SK-N-MC (cell line): ENCODE data around the gene PSMB4.
"Not testable (repeated sequence)": the region's sequence is repeated elsewhere in the genome, so short reads cannot be mapped to it uniquely, and the experiment has no call there.

ENCODE experiments used
- DNase-seq: peaks from one replicate; pipeline ENCODE4 v3.0.0-alpha.2; 2011; ENCODE audit warnings: low read depth, low spot score
- H3K27ac ChIP-seq: fragments of 200-600 bp; sonication (generic); 2 replicates; pipeline ENCODE4 v1.5.1; 2016; ENCODE audit warnings: mixed run types
- H3K36me3 ChIP-seq: fragments of 200-600 bp; sonication (generic); 2 replicates; pipeline ENCODE4 v1.6.1; 2017; ENCODE audit warnings: antibody characterized with exemption, low read length, mixed read lengths; ENCODE audit not compliant: insufficient read depth
- H3K4me3 ChIP-seq: fragments of 200-600 bp; sonication (generic); 2 replicates; pipeline ENCODE4 v1.5.1; 2016
- H3K9ac ChIP-seq: fragments of 200-600 bp; sonication (generic); 2 replicates; pipeline ENCODE4 v1.8.0; 2017; ENCODE audit warnings: mixed run types, mixed read lengths; ENCODE audit not compliant: insufficient read length
- H3K9me3 ChIP-seq: fragments of 200-600 bp; sonication (generic); 2 replicates; pipeline ENCODE4 v1.6.1; 2017; ENCODE audit warnings: low read depth, mild to moderate bottlenecking, antibody characterized with exemption, low read length, moderate library complexity, mixed read lengths
- EZH2 ChIP-seq: fragments of 200-600 bp; sonication (generic); IDR thresholded peaks from one replicate; pipeline ENCODE4 v1.6.1; 2017; ENCODE audit warnings: antibody characterized with exemption
- FOXP2 ChIP-seq: optimal IDR thresholded peaks from 2 replicates; pipeline ENCODE3; 2011; ENCODE audit warnings: mild to moderate bottlenecking, moderate library complexity; ENCODE audit not compliant: insufficient read depth; ENCODE audit errors: extremely low read length, control extremely low read depth
- POLR2AphosphoS5 ChIP-seq: IDR thresholded peaks from 2 replicates; pipeline ENCODE4 v1.6.1; 2012; ENCODE audit warnings: mild to moderate bottlenecking, low read depth, low read length, borderline replicate concordance

The PSMB4 gene

DNA sequence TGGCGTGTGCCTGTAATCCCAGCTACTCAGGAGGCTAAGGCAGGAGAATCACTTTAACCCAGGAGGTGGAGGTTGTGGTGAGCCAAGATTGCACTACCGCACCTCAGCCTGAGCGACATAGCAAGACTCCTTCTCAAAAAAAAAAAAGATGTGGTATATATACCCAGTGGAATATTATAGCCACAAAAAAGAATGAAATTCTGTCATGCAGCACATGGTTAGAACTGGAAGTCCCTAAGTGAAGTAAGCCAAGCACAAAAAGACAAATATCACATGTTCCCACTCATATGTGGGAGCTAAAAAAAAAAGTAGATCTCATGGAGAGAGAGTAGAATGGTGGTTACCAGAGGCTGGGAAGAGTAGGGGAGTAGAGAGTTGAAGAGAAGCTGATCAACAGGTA, 18.7 kb downstream of the PSMB4 start:
- peaks cover 78% of the 10 kb centered on the region for H3K36me3 ChIP-seq
- no peak for DNase-seq

GRCh38 chr1:151419819-151420218, 20.4 kb downstream of the PSMB4 start:
- Histone ChIP-seq H3K9ac (no peak overlapping the region), H3K27ac (no peak overlapping the region), H3K4me3 (no peak overlapping the region), H3K9me3 (no peaks in the 10 kb centered on the region), H3K36me3 (peaks cover 83% of the 10 kb centered on the region)
- DNase-seq = no peak
- no peak for TF ChIP-seq EZH2
- no peak for TF ChIP-seq FOXP2
- TF ChIP-seq POLR2AphosphoS5 = no peak

More for the DNA sequence above, 18.7 kb downstream of the PSMB4 start:
- no peaks in the 10 kb centered on the region for H3K9me3 ChIP-seq
- H3K4me3 ChIP-seq = no peak overlapping the region
- no peak overlapping the region for H3K27ac ChIP-seq
- TF ChIP-seq FOXP2 = no peak
- TF ChIP-seq POLR2AphosphoS5 = no peak
- TF ChIP-seq EZH2 = no peak
- H3K9ac ChIP-seq = no peak overlapping the region

DNA sequence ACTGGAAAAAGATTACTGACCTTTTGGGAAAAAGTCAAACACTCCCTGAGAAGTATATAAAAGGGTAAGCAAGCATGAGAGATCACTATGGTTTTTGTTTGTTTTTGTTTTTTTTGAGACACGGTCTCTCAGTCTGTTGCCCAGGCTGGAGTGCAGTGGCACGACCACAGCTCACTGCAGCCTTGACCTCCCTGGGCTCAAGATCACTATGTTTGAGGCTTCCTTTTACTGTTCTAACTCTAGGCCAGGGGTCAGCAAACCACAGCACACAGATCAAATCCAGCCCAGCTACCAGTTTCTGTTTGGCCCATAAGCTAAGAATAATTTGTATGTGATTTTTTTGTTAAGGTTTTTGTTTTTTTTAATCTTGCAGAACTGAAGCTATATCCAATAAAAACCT, 25.7 kb downstream of the PSMB4 start:
- Histone ChIP-seq H3K36me3 (peaks cover 91% of the 10 kb centered on the region), H3K4me3 (no peak overlapping the region), H3K27ac (no peak overlapping the region), H3K9ac (no peak overlapping the region), H3K9me3 (no peaks in the 10 kb centered on the region)
- DNase-seq = no peak
- TF ChIP-seq POLR2AphosphoS5 = no peak
- no peak for TF ChIP-seq EZH2
- no peak for TF ChIP-seq FOXP2

DNA sequence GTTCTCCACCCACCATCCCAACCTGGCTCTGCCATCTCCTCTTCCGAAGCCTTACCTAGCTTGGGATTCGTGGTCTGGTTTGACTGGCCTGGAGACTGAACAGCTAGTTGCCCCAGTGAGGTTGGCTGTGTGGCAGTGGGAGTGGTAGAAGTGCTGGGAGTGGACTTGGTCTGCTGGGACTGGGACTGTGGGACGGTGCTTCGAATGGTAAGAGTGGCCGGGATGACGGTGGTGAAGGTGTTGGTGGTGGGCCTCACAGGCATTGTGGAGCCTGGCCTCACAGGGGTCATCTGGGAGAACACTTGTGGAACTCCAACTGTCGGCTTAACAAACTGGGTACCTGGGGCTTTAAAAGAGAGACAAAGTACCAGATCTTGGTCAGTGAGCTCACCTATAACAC, 28.7 kb downstream of the PSMB4 start:
- Histone ChIP-seq H3K9me3 (no peaks in the 10 kb centered on the region), H3K9ac (no peak overlapping the region), H3K36me3 (peaks cover 71% of the 10 kb centered on the region), H3K27ac (no peak overlapping the region), H3K4me3 (no peak overlapping the region)
- TF ChIP-seq FOXP2 (no peak), EZH2 (no peak), POLR2AphosphoS5 (no peak)
- no peak for DNase-seq

- peaks cover 28% of the 10 kb centered on the region for H3K36me3 ChIP-seq
- not testable (repeated sequence) for H3K27ac ChIP-seq, H3K4me3 ChIP-seq
Measured at GRCh38 chr1:151433827-151434226, 34.5 kb downstream of the PSMB4 start.

GRCh38 chr1:151435174-151435573, 35.8 kb downstream of the PSMB4 start:
- Histone ChIP-seq H3K27ac (no peak overlapping the region), H3K9ac (no peak overlapping the region), H3K9me3 (no peaks in the 10 kb centered on the region), H3K4me3 (no peak overlapping the region), H3K36me3 (peaks cover 28% of the 10 kb centered on the region)
- TF ChIP-seq EZH2 = no peak
- no peak for TF ChIP-seq POLR2AphosphoS5
- TF ChIP-seq FOXP2 = no peak
- no peak for DNase-seq

More at GRCh38 chr1:151433827-151434226, 34.5 kb downstream of the PSMB4 start:
- not testable (repeated sequence) for H3K9me3 ChIP-seq, H3K9ac ChIP-seq, DNase-seq

DNA sequence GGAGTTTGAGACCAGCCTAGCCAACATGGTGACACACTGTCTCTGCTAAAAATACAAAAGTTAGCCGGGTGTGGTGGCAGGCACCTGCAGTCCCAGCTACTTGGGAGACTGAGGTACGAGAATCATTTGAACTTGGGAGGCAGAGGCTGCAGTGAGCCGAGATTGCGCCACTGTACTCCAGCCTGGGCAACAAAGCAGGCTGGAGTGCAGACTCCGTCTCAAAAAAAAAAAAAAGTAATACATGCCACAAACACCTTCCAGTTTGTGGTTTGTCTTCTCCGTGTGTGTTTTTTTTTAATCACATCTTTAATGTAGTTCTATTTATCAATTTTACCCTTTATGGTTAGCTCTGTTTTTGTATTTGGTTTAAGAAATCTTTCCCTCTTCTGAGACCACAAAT, 37.6 kb downstream of the PSMB4 start:
- Histone ChIP-seq H3K27ac (no peak overlapping the region), H3K9me3 (no peaks in the 10 kb centered on the region), H3K4me3 (no peak overlapping the region), H3K36me3 (peaks cover 40% of the 10 kb centered on the region), H3K9ac (no peak overlapping the region)
- TF ChIP-seq EZH2 = no peak
- no peak for TF ChIP-seq POLR2AphosphoS5
- no peak for TF ChIP-seq FOXP2
- DNase-seq = no peak

- not testable (repeated sequence) for DNase-seq, H3K27ac ChIP-seq, H3K9ac ChIP-seq, H3K4me3 ChIP-seq, H3K9me3 ChIP-seq
- peaks cover 42% of the 10 kb centered on the region for H3K36me3 ChIP-seq
Measured at GRCh38 chr1:151437396-151437795, 38.0 kb downstream of the PSMB4 start.

- Histone ChIP-seq H3K27ac (peak overlapping the region; percentile 74), H3K36me3 (peaks cover 31% of the 10 kb centered on the region), H3K4me3 (peak overlapping the region; percentile 36), H3K9ac (peak overlapping the region; percentile 30), H3K9me3 (no peaks in the 10 kb centered on the region)
- DNase-seq = peak; percentile 64
- TF ChIP-seq EZH2 = no peak
- no peak for TF ChIP-seq POLR2AphosphoS5
- TF ChIP-seq FOXP2 = no peak
Measured at GRCh38 chr1:151443846-151444782, 44.7 kb downstream of the PSMB4 start.
